Brain microvascular endothelial cell (primary cell): ENCODE measurements around the gene ADAMTS2.
"Not testable (repeated sequence)": the region's sequence is repeated elsewhere in the genome, so short reads cannot be mapped to it uniquely, and the experiment has no call there.

Source experiments
- DNase-seq: peaks from one replicate; pipeline ENCODE4 v3.0.0-alpha.2; 2020
- H3K27ac ChIP-seq: fragments of 250-450 bp; sonication (Bioruptor Pico); 2 replicates; pipeline ENCODE4 v1.5.1; 2020; ENCODE audit warnings: mild to moderate bottlenecking, moderate library complexity
- H3K27me3 ChIP-seq: fragments of 250-450 bp; sonication (Bioruptor Pico); replicated peaks from 2 replicates; pipeline ENCODE4 v1.5.1; 2020; ENCODE audit warnings: mild to moderate bottlenecking
- H3K36me3 ChIP-seq: fragments of 250-450 bp; sonication (Bioruptor Pico); replicated peaks from 2 replicates; pipeline ENCODE4 v1.5.1; 2020; ENCODE audit warnings: mild to moderate bottlenecking
- H3K4me3 ChIP-seq: 2 replicates; pipeline ENCODE4 v1.5.1; 2011; ENCODE audit warnings: low read depth, mild to moderate bottlenecking, control low read depth, low read length, moderate library complexity
- in situ Hi-C: cut with HindIII; loops from 2 replicates; pipeline ENCODE4 v1.10.0; 2017; ENCODE audit warnings: low sequenced_read_pairs, low pct_ligation_motif_present
- TF ChIP-seq, protein P1 (sequence below): IDR thresholded peaks from 2 replicates; pipeline ENCODE4 v1.5.1; 2011; ENCODE audit warnings: low read depth, mild to moderate bottlenecking, moderate library complexity, low read length, control low read depth, inconsistent platforms; ENCODE audit errors: missing control alignments

The ADAMTS2 gene

DNA sequence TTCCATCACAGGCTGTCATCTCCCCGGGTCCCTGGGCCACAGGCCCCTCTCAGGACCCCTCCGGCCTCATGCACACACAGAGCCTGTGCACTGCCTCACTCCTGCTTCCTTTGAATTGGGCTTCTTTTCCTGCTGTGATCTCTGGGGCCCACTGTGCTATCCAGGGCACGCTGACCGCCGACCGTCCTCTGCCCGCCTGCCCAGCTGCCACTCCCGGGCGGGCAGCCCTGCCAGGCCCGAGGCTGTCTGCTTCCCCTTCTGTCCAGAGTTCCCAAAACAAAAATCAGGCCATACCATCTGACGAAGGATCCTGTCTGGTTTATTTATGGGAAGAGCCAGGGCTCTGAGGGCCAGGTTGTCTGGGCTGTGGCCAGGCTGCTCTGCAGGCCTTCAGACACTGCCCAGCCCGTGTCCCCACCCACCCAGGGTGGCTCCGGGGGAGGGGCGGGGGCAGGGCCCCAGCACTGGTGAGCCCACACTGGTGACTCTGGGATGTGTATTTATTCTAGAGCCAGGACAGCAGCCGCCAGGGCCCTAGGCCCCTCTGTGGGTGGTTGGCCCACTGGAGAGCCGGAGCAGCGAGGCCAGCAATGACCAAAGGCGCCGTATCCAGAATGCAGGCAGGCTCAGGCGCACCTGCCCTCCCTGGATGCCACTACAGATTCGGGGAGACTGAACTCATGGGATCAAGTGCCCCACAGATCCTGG lies 57.0 kb downstream of the ADAMTS2 start:
- in situ Hi-C loops, result no loop called here
- Histone ChIP-seq H3K4me3 (no peak overlapping the region), H3K36me3 (no peaks in the 10 kb centered on the region), H3K27ac (no peak overlapping the region), H3K27me3 (no peaks in the 10 kb centered on the region)
- TF ChIP-seq, protein P1, sequence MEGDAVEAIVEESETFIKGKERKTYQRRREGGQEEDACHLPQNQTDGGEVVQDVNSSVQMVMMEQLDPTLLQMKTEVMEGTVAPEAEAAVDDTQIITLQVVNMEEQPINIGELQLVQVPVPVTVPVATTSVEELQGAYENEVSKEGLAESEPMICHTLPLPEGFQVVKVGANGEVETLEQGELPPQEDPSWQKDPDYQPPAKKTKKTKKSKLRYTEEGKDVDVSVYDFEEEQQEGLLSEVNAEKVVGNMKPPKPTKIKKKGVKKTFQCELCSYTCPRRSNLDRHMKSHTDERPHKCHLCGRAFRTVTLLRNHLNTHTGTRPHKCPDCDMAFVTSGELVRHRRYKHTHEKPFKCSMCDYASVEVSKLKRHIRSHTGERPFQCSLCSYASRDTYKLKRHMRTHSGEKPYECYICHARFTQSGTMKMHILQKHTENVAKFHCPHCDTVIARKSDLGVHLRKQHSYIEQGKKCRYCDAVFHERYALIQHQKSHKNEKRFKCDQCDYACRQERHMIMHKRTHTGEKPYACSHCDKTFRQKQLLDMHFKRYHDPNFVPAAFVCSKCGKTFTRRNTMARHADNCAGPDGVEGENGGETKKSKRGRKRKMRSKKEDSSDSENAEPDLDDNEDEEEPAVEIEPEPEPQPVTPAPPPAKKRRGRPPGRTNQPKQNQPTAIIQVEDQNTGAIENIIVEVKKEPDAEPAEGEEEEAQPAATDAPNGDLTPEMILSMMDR, result no peak
- DNase-seq, result no peak

DNA sequence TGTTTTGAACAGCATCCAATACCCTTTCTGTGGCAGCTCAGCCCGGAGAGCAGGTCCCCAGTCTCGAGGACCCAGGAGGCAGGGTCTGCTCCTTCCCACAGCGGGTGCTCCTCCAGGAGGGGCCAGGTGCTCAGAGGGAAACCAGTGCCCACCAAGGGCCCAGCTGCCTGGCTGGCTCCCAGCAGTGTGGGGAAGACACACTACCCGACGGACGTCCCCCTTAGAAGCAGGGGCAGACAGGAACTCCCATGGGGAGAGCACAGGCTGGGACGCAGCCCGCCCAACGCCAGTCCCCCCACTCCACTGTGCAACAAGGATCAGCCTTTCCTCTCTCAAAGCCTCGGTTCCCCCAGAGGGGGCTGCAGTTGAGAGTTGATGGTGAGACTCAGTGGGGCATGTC lies 57.6 kb downstream of the ADAMTS2 start:
- Histone ChIP-seq H3K4me3 (no peak overlapping the region), H3K27me3 (no peaks in the 10 kb centered on the region), H3K36me3 (no peaks in the 10 kb centered on the region), H3K27ac (no peak overlapping the region)
- DNase-seq, result no peak
- TF ChIP-seq, protein P1, result no peak
- in situ Hi-C loops, result no loop called here

DNA sequence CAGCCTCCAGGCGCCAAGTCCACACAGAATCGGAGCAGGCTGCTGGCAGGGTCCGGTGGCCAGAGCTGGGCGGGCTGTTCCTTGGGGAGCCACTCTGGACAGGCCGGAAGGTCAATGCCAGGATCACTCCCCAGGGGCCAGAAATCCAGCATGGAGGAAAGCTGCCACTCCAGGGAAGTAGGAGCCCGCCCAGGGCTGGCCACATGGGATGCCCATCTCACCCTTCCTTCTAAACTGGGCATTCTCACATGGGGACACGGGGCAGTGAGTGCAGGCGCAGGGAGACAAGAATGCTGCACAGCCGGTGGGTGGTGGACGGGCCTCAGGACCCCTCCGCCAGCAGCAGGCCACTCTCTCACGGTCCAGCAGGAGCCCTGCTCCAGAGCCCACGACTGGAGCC lies 58.2 kb downstream of the ADAMTS2 start:
- TF ChIP-seq, protein P1, result no peak
- Histone ChIP-seq H3K36me3 (no peaks in the 10 kb centered on the region), H3K4me3 (no peak overlapping the region), H3K27me3 (no peaks in the 10 kb centered on the region), H3K27ac (no peak overlapping the region)
- no peak for DNase-seq
- in situ Hi-C loops, result no loop called here

DNA sequence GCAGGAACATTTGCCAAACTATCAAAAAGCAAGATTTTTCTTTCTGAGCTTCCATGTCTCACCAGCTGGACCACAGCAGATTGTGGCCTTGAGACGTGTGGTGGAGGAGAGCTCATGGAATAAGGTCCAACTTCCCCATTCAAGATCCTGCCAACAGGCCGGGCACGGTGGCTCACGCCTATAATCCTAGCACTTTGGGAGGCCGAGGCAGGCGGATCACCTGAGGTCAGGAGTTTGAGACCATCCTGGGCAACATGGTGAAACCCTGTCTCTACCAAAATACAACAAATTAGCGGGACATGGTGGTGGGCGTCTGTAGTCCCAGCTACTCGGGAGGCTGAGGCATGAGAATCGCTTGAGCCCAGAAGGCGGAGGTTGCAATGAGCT lies 59.5 kb downstream of the ADAMTS2 start:
- H3K27me3 ChIP-seq, H3K36me3 ChIP-seq, H3K4me3 ChIP-seq, in situ Hi-C loops, H3K27ac ChIP-seq, DNase-seq: not testable (repeated sequence)

DNA sequence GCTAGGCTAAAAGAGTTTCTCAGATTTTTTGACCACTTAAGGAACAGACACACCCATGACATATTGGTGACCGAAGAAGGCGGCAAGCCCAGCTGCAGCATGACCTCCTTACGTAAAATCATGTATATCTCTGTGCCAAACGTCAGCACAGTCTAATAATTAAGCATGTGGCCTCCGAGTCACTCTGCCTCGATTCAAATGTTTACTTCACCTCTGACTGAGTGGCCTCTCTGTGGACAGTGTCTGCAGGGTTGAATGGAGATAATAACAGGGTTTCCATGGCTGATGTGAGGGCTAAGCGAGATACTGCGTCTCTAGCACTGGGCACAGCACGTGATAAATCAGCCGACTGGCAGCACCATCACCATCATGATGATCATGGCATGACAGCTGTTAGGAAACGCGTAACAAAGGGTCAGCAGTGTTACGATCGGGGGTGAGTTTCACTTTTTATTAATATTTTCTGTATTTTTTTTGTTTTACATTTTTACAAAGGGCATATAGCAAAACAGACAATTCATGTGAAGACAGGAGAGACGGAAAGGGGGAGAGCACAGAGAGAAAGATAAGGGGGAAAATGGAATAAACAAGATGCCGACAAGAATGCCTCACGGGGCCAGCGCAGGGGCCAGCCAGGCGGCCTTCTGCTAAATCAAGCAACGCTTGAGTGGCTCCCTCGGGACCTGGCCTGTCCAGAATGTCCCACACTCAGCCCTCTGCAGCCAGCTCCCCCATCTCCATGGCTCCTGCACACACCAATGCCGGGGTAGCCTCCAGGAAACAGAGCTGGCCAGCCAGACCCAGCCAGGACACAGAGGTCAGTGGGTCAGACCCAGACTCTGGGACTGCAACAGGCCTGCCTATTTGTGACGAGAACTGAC lies 60.3 kb downstream of the ADAMTS2 start:
- Histone ChIP-seq H3K27ac (no peak overlapping the region), H3K27me3 (no peaks in the 10 kb centered on the region), H3K36me3 (no peaks in the 10 kb centered on the region), H3K4me3 (no peak overlapping the region)
- in situ Hi-C loops, result no loop called here
- DNase-seq, result no peak
- TF ChIP-seq, protein P1, result no peak

DNA sequence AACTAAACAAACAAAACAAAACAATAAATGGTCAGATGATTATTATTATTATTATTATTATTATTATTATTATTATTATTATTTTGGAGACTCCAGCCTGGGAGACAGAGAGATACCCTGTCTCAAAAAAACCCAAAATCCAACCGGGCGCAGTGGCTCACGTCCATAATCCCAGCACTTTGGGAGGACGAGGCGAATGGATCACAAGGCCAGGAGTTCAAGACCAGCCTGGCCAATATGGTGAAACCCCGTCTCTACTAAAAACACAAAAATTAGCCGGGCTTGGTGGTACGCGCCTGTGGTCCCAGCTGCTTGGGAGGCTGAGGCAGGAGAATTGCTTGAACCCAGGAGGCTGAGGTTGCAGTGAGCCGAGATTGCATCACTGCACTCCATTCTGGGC lies 61.4 kb downstream of the ADAMTS2 start:
- H3K4me3 ChIP-seq, H3K27me3 ChIP-seq, DNase-seq, H3K36me3 ChIP-seq, in situ Hi-C loops, H3K27ac ChIP-seq: not testable (repeated sequence)
